Naive thymus-derived CD4-positive, alpha-beta T cell (primary cell): ENCODE data around the gene NINL. TPM values are rescaled to one million over a fixed set of nuclear protein-coding genes. Genes with fewer than 3 reads are reported as not detected.
A peak's percentile ranks its signal among the peaks of the same experiment; 100 is the strongest.

Experiments
- ATAC-seq: fragments of 150-1000 bp; cut with Tn5 transposase; 2 replicates; pipeline ENCODE4 v1.10.0; 2021; ENCODE audit warnings: mild to moderate bottlenecking, moderate library complexity
- CTCF ChIA-PET: fragments of 350-600 bp; sonication (Branson Sonifier 250); formaldehyde crosslinking; loops from one replicate; lab custom pipeline; 2021; ENCODE audit warnings: antibody characterized with exemption; lab: Charles Lee
- POLR2A ChIA-PET: fragments of 350-600 bp; sonication (Branson Sonifier 250); formaldehyde crosslinking; loops from one replicate; lab custom pipeline; 2021; ENCODE audit warnings: antibody characterized with exemption, inconsistent platforms; lab: Charles Lee
- DNase-seq, 9 donors: peaks; one replicate each; pipeline versions ENCODE4 v3.0.0 to v3.0.0-alpha.2; 2020 to 2022; ENCODE audit warnings: mixed read lengths in 1 of 9
- H3K27ac ChIP-seq: one replicate; pipeline ENCODE4 v1.7.0; 2013; ENCODE audit warnings: mild to moderate bottlenecking, low read depth, low read length, moderate library complexity
- H3K27me3 ChIP-seq, 2 donors: one replicate each; pipeline ENCODE4 v1.7.0; 2013; ENCODE audit warnings: low read length in 2 of 2, mild to moderate bottlenecking in 2 of 2, moderate library complexity in 2 of 2; ENCODE audit not compliant: control insufficient read depth in 2 of 2, insufficient read depth in 2 of 2
- H3K36me3 ChIP-seq, 3 experiments: 1 replicate in 2 of 3; 2 replicates in 1 of 3; pipeline ENCODE4 v1.7.0; 2013; ENCODE audit warnings: low read length in 3 of 3, mild to moderate bottlenecking in 3 of 3, moderate library complexity in 1 of 3; ENCODE audit not compliant: insufficient read depth in 3 of 3, control insufficient read depth in 2 of 3
- H3K4me1 ChIP-seq, 2 donors: one replicate each; pipeline ENCODE4 v1.7.0; 2013; ENCODE audit warnings: low read length in 2 of 2, mild to moderate bottlenecking in 2 of 2, moderate library complexity in 1 of 2; ENCODE audit not compliant: control insufficient read depth in 2 of 2, insufficient read depth in 2 of 2
- H3K4me3 ChIP-seq: 2 replicates; pipeline ENCODE4 v1.7.0; 2013; ENCODE audit warnings: mild to moderate bottlenecking, low read length
- H3K9me3 ChIP-seq, 3 experiments: 1 replicate in 2 of 3; 2 replicates in 1 of 3; pipeline ENCODE4 v1.7.0; 2013; ENCODE audit warnings: low read length in 3 of 3; ENCODE audit not compliant: control insufficient read depth in 2 of 3
- H3K27ac Mint-ChIP-seq, 9 donors: one replicate each; pipeline ENCODE4 v1.8.0; 2020 to 2022; ENCODE audit warnings: mixed read lengths in 9 of 9, mild to moderate bottlenecking in 8 of 9, moderate library complexity in 5 of 9, inconsistent platforms in 2 of 9
- H3K27me3 Mint-ChIP-seq, 5 donors: one replicate each; pipeline ENCODE4 v1.8.0; 2021 to 2022; ENCODE audit warnings: mixed read lengths in 5 of 5, mild to moderate bottlenecking in 1 of 5
- H3K36me3 Mint-ChIP-seq, 5 donors: one replicate each; pipeline ENCODE4 v1.8.0; 2020 to 2022; ENCODE audit warnings: mixed read lengths in 5 of 5, mild to moderate bottlenecking in 3 of 5, inconsistent platforms in 1 of 5
- H3K4me1 Mint-ChIP-seq, 7 donors: one replicate each; pipeline ENCODE4 v1.8.0; 2020 to 2022; ENCODE audit warnings: mixed read lengths in 7 of 7, mild to moderate bottlenecking in 3 of 7, inconsistent platforms in 1 of 7
- H3K4me3 Mint-ChIP-seq, 10 donors: one replicate each; pipeline ENCODE4 v1.8.0; 2020 to 2022; ENCODE audit warnings: mild to moderate bottlenecking in 10 of 10, mixed read lengths in 10 of 10, moderate library complexity in 6 of 10, inconsistent platforms in 2 of 10
- H3K9me3 Mint-ChIP-seq, 11 donors: one replicate each; pipeline ENCODE4 v1.8.0; 2020 to 2022; ENCODE audit warnings: mixed read lengths in 11 of 11, mild to moderate bottlenecking in 4 of 11, inconsistent platforms in 1 of 11, moderate library complexity in 1 of 11
- intact Hi-C, 2 donors: fragments of 100-400 bp; cut with micrococcal nuclease; formaldehyde crosslinking; loops; one replicate each; pipeline ENCODE4 v1.15.1; 2023
- polyA plus RNA-seq, 2 donors: library from polyadenylated mRNA; unstranded; fragments of 300-500 nt; fragmentation: Illumina TruSeq; gene quantifications; one replicate each; pipeline ENCODE4 v1.2.3, GENCODE V29; 2021
- total RNA-seq, 6 experiments: library from RNA in 5 of 6; stranded (reverse) in 5 of 6; gene quantifications; 1 replicate in 5 of 6; 2 replicates in 1 of 6; pipeline ENCODE4 v1.2.3 and lab custom pipeline; 2021 to 2026

Gene NINL
- total and polyA plus RNA-seq, 7 experiments from 2014 or later = 0.31 to 4.2 (median 2.4) TPM

DNA sequence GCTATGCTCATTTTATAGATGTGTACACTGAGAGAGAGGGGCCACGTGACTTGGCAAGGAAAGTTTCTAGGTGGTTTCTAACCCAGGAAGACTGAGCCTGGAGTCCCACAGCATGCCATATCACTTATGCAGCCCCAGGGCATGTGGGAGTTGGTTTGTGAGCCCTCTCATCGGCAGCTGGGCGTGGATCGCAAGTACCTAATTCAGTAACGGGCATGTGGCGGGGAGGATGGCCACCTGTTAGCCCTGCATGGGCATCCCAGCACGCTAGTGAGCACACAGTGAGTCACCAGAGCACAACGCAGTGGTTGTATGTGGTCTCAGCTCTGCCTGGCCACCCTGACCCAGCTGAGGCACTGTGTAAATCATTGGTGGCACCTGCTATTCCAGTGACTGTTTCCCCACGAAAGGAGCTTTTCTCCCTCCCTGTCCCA, 88.3 kb downstream of the NINL start:
- H3K4me1 ChIP-seq = no peaks in the 10 kb centered on the region
- H3K27ac Mint-ChIP-seq = peak overlapping the region in 1 of 9 donors; percentile 17
- no peak overlapping the region for H3K4me3 Mint-ChIP-seq
- no peak overlapping the region for H3K27ac ChIP-seq
- no peaks in the 10 kb centered on the region for H3K27me3 ChIP-seq
- DNase-seq (no peak), ATAC-seq (no peak)
- H3K36me3 Mint-ChIP-seq = no peaks in the 10 kb centered on the region
- no peaks in the 10 kb centered on the region for H3K36me3 ChIP-seq
- intact Hi-C loops = no loop called here
- ChIA-PET POLR2A (no interaction called here), CTCF (no interaction called here)
- no peaks in the 10 kb centered on the region for H3K9me3 Mint-ChIP-seq
- no peaks in the 10 kb centered on the region for H3K9me3 ChIP-seq
- no peak overlapping the region for H3K4me3 ChIP-seq
- no peaks in the 10 kb centered on the region for H3K4me1 Mint-ChIP-seq
- H3K27me3 Mint-ChIP-seq = no peaks in the 10 kb centered on the region

DNA sequence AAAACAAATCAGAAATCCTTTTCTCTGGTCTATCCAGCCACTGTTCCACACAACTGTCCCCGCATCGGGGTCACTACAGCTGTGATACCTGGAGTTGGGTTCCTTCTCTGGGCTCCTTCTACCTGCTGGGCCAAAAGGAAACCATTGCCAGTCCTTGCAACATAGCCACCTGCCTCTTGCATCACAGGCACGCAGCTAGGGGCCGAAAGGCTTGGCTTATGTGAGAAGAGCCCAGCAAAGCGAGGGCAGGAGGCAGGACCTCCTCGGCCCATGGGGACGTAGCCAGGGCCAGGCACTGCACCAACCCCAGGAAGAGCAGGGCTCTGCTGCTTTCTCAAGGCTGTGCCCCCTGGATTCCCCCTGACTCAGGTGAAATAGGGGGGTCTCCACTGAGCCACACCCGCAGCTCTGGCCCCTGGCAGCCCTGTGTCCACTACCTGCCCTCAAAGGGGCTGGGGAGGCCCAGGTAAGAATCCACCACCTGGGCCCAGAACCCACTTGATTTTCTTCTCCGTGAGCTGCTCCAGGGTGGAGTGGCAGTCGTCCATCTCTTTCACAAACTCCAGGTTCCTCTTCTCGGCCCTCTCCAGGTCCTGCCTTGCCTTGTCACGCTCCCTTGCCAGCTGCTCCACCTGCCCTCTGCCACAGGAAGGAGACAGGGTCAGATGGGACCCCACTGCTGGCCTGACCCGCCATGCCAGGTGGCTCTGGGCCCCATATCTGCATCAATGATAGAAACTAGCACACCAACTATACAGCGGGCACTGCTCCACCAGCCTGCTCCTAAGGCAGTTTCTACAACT, 89.0 kb downstream of the NINL start:
- ChIA-PET POLR2A (no interaction called here), CTCF (no interaction called here)
- intact Hi-C loops = no loop called here
- Mint-ChIP-seq H3K4me1 (no peaks in the 10 kb centered on the region), H3K36me3 (no peaks in the 10 kb centered on the region), H3K4me3 (no peak overlapping the region), H3K27me3 (no peaks in the 10 kb centered on the region), H3K9me3 (no peaks in the 10 kb centered on the region), H3K27ac (peak overlapping the region in 1 of 9 donors; percentile 17)
- no peak for DNase-seq
- Histone ChIP-seq H3K4me1 (no peaks in the 10 kb centered on the region), H3K4me3 (no peak overlapping the region), H3K27me3 (no peaks in the 10 kb centered on the region), H3K27ac (no peak overlapping the region), H3K36me3 (no peaks in the 10 kb centered on the region), H3K9me3 (no peaks in the 10 kb centered on the region)
- no peak for ATAC-seq

DNA sequence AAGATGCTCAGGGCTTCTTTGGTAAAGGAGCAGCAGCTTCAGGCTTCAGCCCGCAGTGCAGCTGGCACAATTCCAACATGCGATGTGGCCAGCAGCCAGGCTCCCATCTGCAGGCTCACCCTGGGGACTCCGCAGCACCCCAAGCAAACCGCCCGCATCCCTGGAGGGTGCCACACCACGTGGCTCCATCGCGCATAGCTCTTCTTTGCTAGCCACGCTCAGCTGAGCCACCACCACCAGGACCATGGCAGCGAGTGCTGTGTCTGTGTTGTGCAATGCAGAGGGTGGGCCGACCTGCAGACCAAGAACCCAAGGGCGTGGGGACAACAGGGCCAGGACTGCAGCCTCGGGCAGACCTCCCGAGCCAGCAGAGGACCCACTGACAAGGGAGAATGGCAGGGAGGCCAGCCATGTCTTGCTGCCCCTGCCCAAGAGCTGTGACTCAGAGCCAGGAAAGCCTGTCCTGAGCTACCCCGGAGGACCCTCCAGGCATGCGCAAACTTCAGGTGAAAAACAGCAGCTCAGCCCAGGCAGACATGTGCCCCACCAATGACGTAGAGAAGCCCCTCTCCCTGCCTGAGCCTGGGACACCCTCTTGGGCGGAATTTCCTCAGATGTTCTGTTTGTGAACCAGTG, 90.0 kb downstream of the NINL start:
- CTCF ChIA-PET = no interaction called here
- no peaks in the 10 kb centered on the region for H3K4me1 ChIP-seq
- no peak overlapping the region for H3K4me3 ChIP-seq
- Mint-ChIP-seq H3K27ac (no peak overlapping the region), H3K4me1 (no peaks in the 10 kb centered on the region), H3K9me3 (no peaks in the 10 kb centered on the region), H3K36me3 (no peaks in the 10 kb centered on the region), H3K4me3 (no peak overlapping the region), H3K27me3 (no peaks in the 10 kb centered on the region)
- intact Hi-C loops = no loop called here
- no peaks in the 10 kb centered on the region for H3K36me3 ChIP-seq
- no peak overlapping the region for H3K27ac ChIP-seq
- no peak for ATAC-seq
- H3K27me3 ChIP-seq = no peaks in the 10 kb centered on the region
- DNase-seq = no peak
- POLR2A ChIA-PET = interaction anchor here (0.6 kb wide), 1 partner anchor 187 kb away, joined by 3 read pairs; no protein-coding TSS in a partner anchor
- no peaks in the 10 kb centered on the region for H3K9me3 ChIP-seq

DNA sequence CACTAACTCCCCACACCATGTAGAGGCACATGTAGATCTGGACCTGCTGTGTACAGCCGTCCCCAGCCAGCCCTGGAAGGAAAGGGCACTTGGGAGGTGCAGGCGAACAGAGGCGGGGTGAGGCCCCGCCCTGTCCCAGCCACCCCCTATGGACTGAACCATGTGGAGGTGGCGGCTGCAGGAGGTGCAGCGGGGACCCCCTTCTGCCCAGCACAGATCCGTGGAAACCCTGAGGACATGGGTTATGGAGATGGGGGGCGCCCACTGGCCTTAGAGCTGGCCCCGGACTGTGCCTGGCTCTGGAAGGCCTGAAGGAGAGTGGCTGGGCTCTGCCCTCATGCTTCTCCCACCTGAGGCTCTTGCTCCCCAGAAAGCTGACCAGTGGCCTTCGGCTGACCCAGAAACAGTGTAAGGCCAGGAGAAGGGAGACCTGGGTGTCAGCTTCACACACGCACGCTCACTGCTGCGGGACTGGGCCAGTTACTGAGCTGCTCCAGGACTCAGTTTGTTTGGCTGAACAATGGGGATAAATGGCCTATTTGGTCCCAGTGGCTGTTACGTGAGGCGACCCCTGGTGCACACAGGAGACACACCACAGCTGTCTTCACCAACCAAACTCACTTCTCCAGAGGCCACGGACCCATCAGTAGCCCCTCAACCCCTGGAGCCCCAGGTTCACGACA, 90.7 kb downstream of the NINL start:
- ChIA-PET POLR2A (no interaction called here), CTCF (no interaction called here)
- no peaks in the 10 kb centered on the region for H3K9me3 Mint-ChIP-seq
- intact Hi-C loops = no loop called here
- H3K4me1 ChIP-seq = no peaks in the 10 kb centered on the region
- no peaks in the 10 kb centered on the region for H3K36me3 ChIP-seq
- no peaks in the 10 kb centered on the region for H3K27me3 ChIP-seq
- DNase-seq (no peak), ATAC-seq (no peak)
- no peak overlapping the region for H3K4me3 ChIP-seq
- H3K27ac ChIP-seq = no peak overlapping the region
- no peak overlapping the region for H3K27ac Mint-ChIP-seq
- no peaks in the 10 kb centered on the region for H3K9me3 ChIP-seq
- no peaks in the 10 kb centered on the region for H3K4me1 Mint-ChIP-seq
- no peak overlapping the region for H3K4me3 Mint-ChIP-seq
- H3K36me3 Mint-ChIP-seq = no peaks in the 10 kb centered on the region
- H3K27me3 Mint-ChIP-seq = no peaks in the 10 kb centered on the region

DNA sequence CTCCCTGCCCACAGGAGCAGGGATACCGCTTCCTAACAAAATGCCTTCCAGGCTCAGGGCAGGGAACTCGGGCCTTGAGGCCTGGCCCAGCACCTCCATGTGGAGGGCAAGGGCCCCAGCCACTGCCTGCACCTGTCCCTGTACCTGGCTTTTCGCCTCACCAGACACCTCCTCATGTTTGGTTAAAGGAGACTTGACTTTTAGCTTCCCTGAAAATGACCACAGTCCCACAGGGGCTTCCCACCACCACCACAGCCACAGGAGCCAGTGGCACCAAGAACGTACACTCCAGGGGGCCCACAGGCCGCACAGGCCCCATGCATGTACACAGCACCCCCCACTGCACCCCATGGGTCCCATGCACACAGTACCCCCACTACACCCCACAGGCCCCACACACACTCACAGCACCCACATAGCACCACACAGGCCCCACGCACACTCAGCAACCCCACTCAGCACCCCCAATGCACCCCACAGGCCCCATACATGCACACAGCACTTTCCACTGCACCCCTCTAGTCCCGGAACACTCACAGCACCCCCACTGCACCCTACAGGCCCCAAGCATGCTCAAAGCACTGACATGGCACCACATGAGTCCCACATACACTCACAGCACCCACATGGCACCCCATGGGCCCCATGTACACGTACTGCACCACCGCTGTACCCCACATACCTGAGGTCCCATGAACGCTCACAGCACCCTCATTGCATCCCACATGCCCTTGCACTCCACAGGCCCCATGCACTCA, 91.4 kb downstream of the NINL start:
- POLR2A ChIA-PET = no interaction called here
- Histone ChIP-seq H3K4me3 (no peak overlapping the region), H3K9me3 (no peaks in the 10 kb centered on the region), H3K4me1 (no peaks in the 10 kb centered on the region), H3K27me3 (no peaks in the 10 kb centered on the region), H3K27ac (no peak overlapping the region), H3K36me3 (no peaks in the 10 kb centered on the region)
- intact Hi-C loops = no loop called here
- no peaks in the 10 kb centered on the region for H3K4me1 Mint-ChIP-seq
- no peaks in the 10 kb centered on the region for H3K27me3 Mint-ChIP-seq
- no peak overlapping the region for H3K27ac Mint-ChIP-seq
- no peaks in the 10 kb centered on the region for H3K36me3 Mint-ChIP-seq
- peak; percentile 10 for ATAC-seq
- CTCF ChIA-PET = no interaction called here
- no peak for DNase-seq
- H3K9me3 Mint-ChIP-seq = no peaks in the 10 kb centered on the region
- no peak overlapping the region for H3K4me3 Mint-ChIP-seq

DNA sequence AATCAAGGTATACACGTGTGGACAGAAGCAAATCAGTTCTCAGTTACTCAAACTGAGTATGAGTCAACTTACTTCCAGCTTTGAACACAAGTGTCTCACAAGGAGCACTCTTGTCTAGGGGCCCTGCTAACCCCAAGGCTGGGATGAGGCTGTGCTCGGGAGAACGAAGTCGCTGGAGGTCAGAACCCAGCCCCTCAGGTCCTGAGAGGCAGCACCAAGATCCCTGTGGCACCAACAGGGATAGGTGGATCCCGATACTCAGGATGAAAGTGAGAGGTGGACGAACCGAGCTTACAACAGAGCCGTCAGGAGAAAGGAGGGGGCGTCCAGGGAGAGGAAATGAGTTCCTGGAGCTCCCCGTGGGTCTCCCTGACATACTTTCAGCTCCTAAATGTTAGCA, 92.2 kb downstream of the NINL start:
- no peaks in the 10 kb centered on the region for H3K27me3 ChIP-seq
- intact Hi-C loops = no loop called here

More for the DNA sequence above, 92.2 kb downstream of the NINL start:
- POLR2A ChIA-PET = no interaction called here
- H3K36me3 ChIP-seq = no peaks in the 10 kb centered on the region
- H3K9me3 ChIP-seq = no peaks in the 10 kb centered on the region
- no peak overlapping the region for H3K4me3 ChIP-seq
- no peaks in the 10 kb centered on the region for H3K9me3 Mint-ChIP-seq
- CTCF ChIA-PET = interaction anchor here (0.6 kb wide), 1 partner anchor 48 kb away, joined by 4 read pairs; no protein-coding TSS in a partner anchor
- no peaks in the 10 kb centered on the region for H3K27me3 Mint-ChIP-seq
- no peak overlapping the region for H3K27ac ChIP-seq
- no peaks in the 10 kb centered on the region for H3K4me1 ChIP-seq
- H3K4me1 Mint-ChIP-seq = no peaks in the 10 kb centered on the region
- H3K27ac Mint-ChIP-seq = no peak overlapping the region
- no peak overlapping the region for H3K4me3 Mint-ChIP-seq
- ATAC-seq (no peak), DNase-seq (no peak)
- H3K36me3 Mint-ChIP-seq = no peaks in the 10 kb centered on the region
